Activated naive CD8-positive, alpha-beta T cell treated with anti-CD3 and anti-CD28 coated beads, Interleukin-2, amount 50 U/mL, for 24 hours (primary cell): Measurements from ENCODE around the gene PFN4.
A peak's percentile ranks its signal among the peaks of the same experiment; 100 is the strongest.

Source experiments
- ATAC-seq: fragments of 150-1000 bp; cut with Tn5 transposase; one replicate; pipeline ENCODE4 v1.10.0; 2021
- DNase-seq: peaks from one replicate; pipeline ENCODE4 v3.0.0; 2021
- H3K27ac Mint-ChIP-seq: one replicate; pipeline ENCODE4 v1.8.0; 2021; ENCODE audit warnings: mild to moderate bottlenecking, mixed read lengths
- H3K27me3 Mint-ChIP-seq: one replicate; pipeline ENCODE4 v1.8.0; 2021; ENCODE audit warnings: mixed read lengths
- H3K36me3 Mint-ChIP-seq: one replicate; pipeline ENCODE4 v1.8.0; 2021; ENCODE audit warnings: low read depth, mixed read lengths
- H3K4me1 Mint-ChIP-seq: one replicate; pipeline ENCODE4 v1.8.0; 2021; ENCODE audit warnings: mixed read lengths
- H3K4me3 Mint-ChIP-seq: one replicate; pipeline ENCODE4 v1.8.0; 2021; ENCODE audit warnings: mild to moderate bottlenecking, moderate library complexity, mixed read lengths
- H3K9me3 Mint-ChIP-seq: one replicate; pipeline ENCODE4 v1.8.0; 2021; ENCODE audit warnings: mixed read lengths

The PFN4 gene

GRCh38 chr2:24077535-24077877 lies 45.6 kb downstream of the PFN4 start:
- H3K4me1 Mint-ChIP-seq, result peaks cover 37% of the 10 kb centered on the region
- DNase-seq, result no peak
- no peaks in the 10 kb centered on the region for H3K9me3 Mint-ChIP-seq
- no peak for ATAC-seq
- peak overlapping the region; percentile 49 for H3K27ac Mint-ChIP-seq
- no peaks in the 10 kb centered on the region for H3K27me3 Mint-ChIP-seq
- peak overlapping the region; percentile 99 for H3K4me3 Mint-ChIP-seq
- H3K36me3 Mint-ChIP-seq, result peaks cover 12% of the 10 kb centered on the region

- H3K9me3 Mint-ChIP-seq, result no peaks in the 10 kb centered on the region
- H3K4me1 Mint-ChIP-seq, result peaks cover 40% of the 10 kb centered on the region
- peak overlapping the region; percentile 95 for H3K27ac Mint-ChIP-seq
- DNase-seq (peak; percentile 19), ATAC-seq (peak; percentile 7)
- H3K27me3 Mint-ChIP-seq, result no peaks in the 10 kb centered on the region
- H3K36me3 Mint-ChIP-seq, result peaks cover 15% of the 10 kb centered on the region
- H3K4me3 Mint-ChIP-seq, result peak overlapping the region; percentile 99
These were observed 46.1 kb downstream of the PFN4 start for GRCh38 chr2:24076849-24077534.

DNA sequence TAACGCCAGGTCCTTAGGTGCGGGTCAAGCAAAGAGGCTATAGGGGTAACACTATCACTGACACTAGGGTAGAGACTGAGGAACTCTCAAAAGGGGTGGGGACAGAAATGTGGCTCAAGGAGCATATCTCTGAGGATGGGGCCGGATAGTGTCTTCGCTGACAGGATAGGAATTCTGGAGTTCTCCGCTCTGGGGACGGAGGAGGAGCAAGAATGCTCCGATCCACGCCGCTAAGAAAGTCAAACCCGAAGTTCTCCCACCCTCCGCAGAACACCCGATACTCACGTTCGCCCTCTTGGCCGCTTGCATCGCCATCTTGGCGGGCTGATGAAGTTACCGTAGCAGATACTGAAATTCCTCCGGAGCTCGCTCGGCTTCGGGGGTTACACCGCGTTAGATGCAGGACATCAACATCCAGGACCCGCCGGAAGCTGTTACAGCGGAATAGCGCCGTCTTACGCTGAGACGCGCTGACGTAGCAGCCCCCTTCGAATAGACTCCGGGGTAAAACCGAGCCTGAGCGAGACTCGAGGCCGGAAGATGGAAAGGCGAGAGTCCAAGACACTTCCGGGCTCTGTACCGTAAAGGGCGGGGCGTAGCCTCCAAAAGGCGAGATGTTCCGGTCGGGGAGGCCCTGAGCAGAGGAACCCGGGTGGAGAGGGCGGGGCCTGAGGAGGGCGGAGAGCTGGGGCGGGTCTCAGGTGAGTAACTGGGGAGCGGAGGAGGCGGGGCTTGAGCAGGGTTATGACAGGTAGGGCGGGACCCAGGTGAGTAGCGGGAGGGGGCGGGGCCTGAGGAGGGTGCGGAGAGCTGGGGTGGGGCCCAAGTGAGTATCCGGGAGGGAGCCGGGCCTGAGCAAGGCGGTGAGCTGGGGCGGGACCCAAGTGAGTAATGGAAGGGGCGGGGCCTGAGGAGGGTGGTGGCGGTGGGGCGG lies 47.0 kb downstream of the PFN4 start, which contains the start of gene SF3B6:
Gene SF3B6, minus strand, starts transcription at position 412 of the 934 bp plus-strand sequence. Its CDS starts 97 bp downstream, at position 315.
- H3K36me3 Mint-ChIP-seq, result peaks cover 15% of the 10 kb centered on the region
- no peaks in the 10 kb centered on the region for H3K9me3 Mint-ChIP-seq
- peaks cover 40% of the 10 kb centered on the region for H3K4me1 Mint-ChIP-seq
- no peaks in the 10 kb centered on the region for H3K27me3 Mint-ChIP-seq
- ATAC-seq (peak; percentile 97), DNase-seq (peak; percentile 99)
- peak within 1 kb of the TSS; percentile 99 for H3K4me3 Mint-ChIP-seq
- H3K27ac Mint-ChIP-seq, result peak within 1 kb of the TSS; percentile 95

- Mint-ChIP-seq H3K4me3 (peak overlapping the region; percentile 99), H3K9me3 (no peaks in the 10 kb centered on the region), H3K36me3 (peaks cover 15% of the 10 kb centered on the region), H3K27ac (peak overlapping the region; percentile 95), H3K27me3 (no peaks in the 10 kb centered on the region), H3K4me1 (peaks cover 40% of the 10 kb centered on the region)
- no peak for ATAC-seq
- no peak for DNase-seq
These were observed 47.9 kb downstream of the PFN4 start for GRCh38 chr2:24075259-24075658.

- DNase-seq (no peak), ATAC-seq (no peak)
- peak overlapping the region; percentile 44 for H3K4me3 Mint-ChIP-seq
- no peaks in the 10 kb centered on the region for H3K9me3 Mint-ChIP-seq
- H3K36me3 Mint-ChIP-seq, result peaks cover 22% of the 10 kb centered on the region
- peak overlapping the region; percentile 73 for H3K27ac Mint-ChIP-seq
- H3K27me3 Mint-ChIP-seq, result no peaks in the 10 kb centered on the region
- peaks cover 40% of the 10 kb centered on the region for H3K4me1 Mint-ChIP-seq
These were observed 49.3 kb downstream of the PFN4 start for GRCh38 chr2:24073816-24074215.

DNA sequence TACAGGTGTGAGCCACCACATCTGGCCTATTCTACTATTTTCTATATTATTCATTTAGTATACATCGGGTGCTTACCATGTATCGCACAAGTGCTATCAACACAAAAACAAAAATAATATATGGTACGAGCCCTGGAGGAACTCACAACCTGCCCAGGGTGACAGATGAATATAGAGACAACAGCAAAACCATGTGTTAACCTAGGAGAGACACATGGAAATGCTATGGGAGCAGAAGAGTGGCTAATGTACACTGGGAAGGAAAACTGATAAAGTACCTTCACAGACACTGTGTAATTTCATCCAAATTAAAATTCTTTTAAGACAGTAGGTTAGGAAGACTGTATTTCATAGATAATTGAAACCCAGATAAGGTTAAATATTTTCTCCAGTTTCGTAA lies 50.9 kb downstream of the PFN4 start:
- Mint-ChIP-seq H3K27me3 (no peaks in the 10 kb centered on the region), H3K4me3 (no peak overlapping the region), H3K4me1 (peaks cover 32% of the 10 kb centered on the region), H3K36me3 (peaks cover 27% of the 10 kb centered on the region), H3K9me3 (no peaks in the 10 kb centered on the region), H3K27ac (no peak overlapping the region)
- ATAC-seq, result no peak
- no peak for DNase-seq

DNA sequence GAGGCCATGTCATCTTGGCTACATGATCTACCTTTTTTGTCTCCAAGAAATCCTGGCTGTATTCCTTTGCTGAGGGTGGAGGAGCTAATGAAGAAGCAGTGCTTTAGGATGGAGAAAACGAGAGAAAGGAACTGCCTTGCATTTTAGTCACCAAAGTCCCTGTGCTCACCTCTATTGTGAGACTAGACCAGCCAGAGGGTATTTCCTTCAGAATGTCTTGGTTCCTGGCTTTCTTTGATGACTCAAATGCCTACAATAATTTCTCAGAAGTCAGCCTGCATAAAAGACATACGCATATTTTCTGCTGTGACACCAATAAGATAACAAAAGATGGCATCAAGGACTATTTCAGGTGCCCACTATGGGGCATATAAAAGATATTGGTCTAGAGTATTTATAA lies 57.8 kb downstream of the PFN4 start:
- Mint-ChIP-seq H3K4me1 (peaks cover 6% of the 10 kb centered on the region), H3K9me3 (no peaks in the 10 kb centered on the region), H3K27me3 (no peaks in the 10 kb centered on the region), H3K36me3 (peaks cover 12% of the 10 kb centered on the region), H3K4me3 (no peak overlapping the region), H3K27ac (no peak overlapping the region)
- no peak for ATAC-seq
- DNase-seq, result no peak
